ENCODE measurements around the gene FBRS.

GRCh38 chr16:30706046-30706445, 47.8 kb downstream of the FBRS start:
- TF ChIP-seq POLR2A (IDR thresholded peaks at IDR 0.05) = no peak
- TF ChIP-seq CTCF (IDR thresholded peaks at IDR 0.05) = no peak

Data from testis (tissue), 2 donors.